Thyroid gland (tissue), 4 donors: ENCODE results near the gene ZNF615. TPM values are rescaled to one million over a fixed set of nuclear protein-coding genes. Genes with fewer than 3 reads are reported as not detected.
"Not testable (repeated sequence)": the region's sequence is repeated elsewhere in the genome, so short reads cannot be mapped to it uniquely, and the experiment has no call there.

Source experiments
- DNase-seq, 2 donors: peaks; one replicate each; pipeline ENCODE4 v3.0.0-alpha.2; 2019
- H3K27ac ChIP-seq, 3 donors: fragments of 200-600 bp; sonication (generic); 1 replicate in 2 of 3; 2 replicates in 1 of 3; pipeline ENCODE4 v1.5.1; 2016 to 2019; ENCODE audit warnings: mild to moderate bottlenecking in 1 of 3, moderate library complexity in 1 of 3
- H3K27me3 ChIP-seq: fragments of 200-600 bp; sonication (generic); one replicate; pipeline ENCODE4 v1.5.1; 2019
- H3K36me3 ChIP-seq, 2 donors: fragments of 200-600 bp; sonication (generic); one replicate each; pipeline ENCODE4 v1.5.1; 2016 to 2019
- H3K4me1 ChIP-seq, 2 donors: fragments of 200-600 bp; sonication (generic); one replicate each; pipeline ENCODE4 v1.5.1; 2017 to 2019
- H3K4me3 ChIP-seq, 3 donors: fragments of 200-600 bp; sonication (generic); replicated peaks in 1 of 3; 1 replicate in 2 of 3; 2 replicates in 1 of 3; pipeline ENCODE4 v1.5.1; 2016; ENCODE audit warnings: mild to moderate bottlenecking in 1 of 3
- H3K9me3 ChIP-seq: fragments of 200-600 bp; sonication (generic); one replicate; pipeline ENCODE4 v1.5.1; 2017
- POLR2A ChIP-seq, 2 donors: fragments of 450-650 bp; IDR thresholded peaks; one replicate each; pipeline ENCODE4 v1.6.1; 2017; ENCODE audit warnings: antibody characterized with exemption in 2 of 2, mild to moderate bottlenecking in 2 of 2, moderate library complexity in 1 of 2
- WGBS, 2 donors: methylation state at CpG; one replicate each; pipeline ENCODE4 v1.1.5; 2017; 5-methylcytosine and 5-hydroxymethylcytosine counted together
- intact Hi-C: fragments of 100-400 bp; cut with DNase I; formaldehyde crosslinking; loops from one replicate; pipeline ENCODE4 v1.15.1; 2023
- total RNA-seq, 4 donors: library from RNA; depleted of rRNA; stranded (reverse); fragments of >200 nt; gene quantifications; one replicate each; pipeline ENCODE4 v1.2.3, GENCODE V29; 2016
- TF ChIP-seq, protein P1 (sequence below), 6 experiments: fragments of 200-600 bp in 3 of 6; fragments of 450-650 bp in 3 of 6; sonication (generic) in 3 of 6; IDR thresholded peaks; one replicate each; pipeline ENCODE4 v1.5.1; 2016 to 2019; ENCODE audit warnings: antibody characterized with exemption in 6 of 6, mild to moderate bottlenecking in 2 of 6, inconsistent platforms in 1 of 6, moderate library complexity in 1 of 6

Gene ZNF615
- total RNA-seq: 10 to 100 TPM; 19.5 to 36.9 (median 20.6) TPM

- intact Hi-C loops: no loop called here
- Histone ChIP-seq H3K4me1 (no peaks in the 10 kb centered on the region), H3K27me3 (no peaks in the 10 kb centered on the region), H3K4me3 (peak within 1 kb of the TSS; percentile 7 to 53 (median 26)), H3K9me3 (no peaks in the 10 kb centered on the region), H3K36me3 (peaks cover 0 to 7% of the 10 kb centered on the region in 2 donors), H3K27ac (peak within 1 kb of the TSS; percentile 69 to 86 (median 82))
- peak; percentile 88 for DNase-seq
- 0 to 1% methylated on average over 26 to 41 of the region's 44 CpGs for WGBS, 2 donors
- TF ChIP-seq, protein P1, sequence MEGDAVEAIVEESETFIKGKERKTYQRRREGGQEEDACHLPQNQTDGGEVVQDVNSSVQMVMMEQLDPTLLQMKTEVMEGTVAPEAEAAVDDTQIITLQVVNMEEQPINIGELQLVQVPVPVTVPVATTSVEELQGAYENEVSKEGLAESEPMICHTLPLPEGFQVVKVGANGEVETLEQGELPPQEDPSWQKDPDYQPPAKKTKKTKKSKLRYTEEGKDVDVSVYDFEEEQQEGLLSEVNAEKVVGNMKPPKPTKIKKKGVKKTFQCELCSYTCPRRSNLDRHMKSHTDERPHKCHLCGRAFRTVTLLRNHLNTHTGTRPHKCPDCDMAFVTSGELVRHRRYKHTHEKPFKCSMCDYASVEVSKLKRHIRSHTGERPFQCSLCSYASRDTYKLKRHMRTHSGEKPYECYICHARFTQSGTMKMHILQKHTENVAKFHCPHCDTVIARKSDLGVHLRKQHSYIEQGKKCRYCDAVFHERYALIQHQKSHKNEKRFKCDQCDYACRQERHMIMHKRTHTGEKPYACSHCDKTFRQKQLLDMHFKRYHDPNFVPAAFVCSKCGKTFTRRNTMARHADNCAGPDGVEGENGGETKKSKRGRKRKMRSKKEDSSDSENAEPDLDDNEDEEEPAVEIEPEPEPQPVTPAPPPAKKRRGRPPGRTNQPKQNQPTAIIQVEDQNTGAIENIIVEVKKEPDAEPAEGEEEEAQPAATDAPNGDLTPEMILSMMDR (IDR thresholded peaks at IDR 0.05): no peak
- peak in 1 of 2 donors; percentile 64 for TF ChIP-seq POLR2A (IDR thresholded peaks at IDR 0.05)
Observed at GRCh38 chr19:52007806-52008557, at the start of gene ZNF615. Gene ZNF615, minus strand, starts transcription at chr19:52008211. Its CDS starts 4,500 bp downstream, at chr19:52003711.

DNA sequence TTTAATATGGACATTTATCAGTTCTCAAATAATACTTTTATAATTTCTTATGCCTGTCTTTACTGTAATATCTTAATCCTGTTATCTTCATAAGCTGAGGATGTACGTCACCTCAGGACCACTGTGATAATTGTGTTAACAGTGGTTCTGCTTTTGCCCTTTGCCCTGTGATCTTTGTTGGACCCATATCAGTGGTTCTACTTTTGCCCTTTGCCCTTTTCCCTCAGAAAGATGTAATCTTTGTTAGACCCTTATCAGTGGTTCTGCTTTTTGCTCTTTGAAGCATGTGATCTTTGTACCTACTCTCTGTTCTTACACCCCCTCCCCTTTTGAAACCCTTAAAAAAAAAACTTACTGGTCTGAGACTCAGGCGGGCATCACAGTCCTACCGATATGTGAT, 48.5 kb upstream of the ZNF615 start:
- H3K36me3 ChIP-seq, H3K27ac ChIP-seq, H3K4me3 ChIP-seq, DNase-seq, intact Hi-C loops, H3K9me3 ChIP-seq, H3K27me3 ChIP-seq, H3K4me1 ChIP-seq: not testable (repeated sequence)
- 97 to 99% methylated on average over 3 of the region's 3 CpGs for WGBS, 2 donors

DNA sequence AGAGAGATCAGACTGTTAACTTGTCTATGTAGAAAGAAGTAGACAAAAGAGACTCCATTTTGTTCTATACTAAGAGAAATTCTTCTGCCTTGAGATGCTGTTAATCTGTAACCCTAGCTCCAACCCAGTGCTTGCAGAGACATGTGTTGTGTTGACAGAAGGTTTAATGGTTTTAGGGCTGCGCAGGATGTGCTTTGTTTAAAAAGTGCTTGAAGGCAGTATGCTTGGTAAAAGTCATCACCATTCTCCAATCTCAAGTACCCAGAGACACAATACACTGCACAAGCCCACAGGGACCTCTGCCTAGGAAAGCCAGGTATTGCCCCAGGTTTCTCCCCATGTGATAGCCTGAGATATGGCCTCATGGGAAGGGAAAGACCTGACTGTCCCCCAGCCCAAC, 43.7 kb upstream of the ZNF615 start:
- DNase-seq, H3K4me1 ChIP-seq, H3K27me3 ChIP-seq, H3K4me3 ChIP-seq, H3K36me3 ChIP-seq, H3K9me3 ChIP-seq, H3K27ac ChIP-seq, intact Hi-C loops: not testable (repeated sequence)
- 32 to 78% methylated on average over 1 of the region's 1 CpG for WGBS, 2 donors

GRCh38 chr19:52048555-52049501, 40.8 kb upstream of the ZNF615 start, which contains the start of gene ZNF432:
Gene ZNF432, minus strand, starts transcription at chr19:52048838. Its CDS starts 1,970 bp downstream, at chr19:52046868.
- TF ChIP-seq, protein P1 (IDR thresholded peaks at IDR 0.05): no peak
- peak in 1 of 2 donors; percentile 75 for TF ChIP-seq POLR2A (IDR thresholded peaks at IDR 0.05)
- Histone ChIP-seq H3K36me3 (peaks cover 8 to 11% of the 10 kb centered on the region in 2 donors), H3K4me3 (peak within 1 kb of the TSS; percentile 18 to 90 (median 62)), H3K27me3 (no peaks in the 10 kb centered on the region), H3K4me1 (peaks cover 0 to 5% of the 10 kb centered on the region in 2 donors), H3K27ac (peak within 1 kb of the TSS; percentile 89 to 97 (median 91)), H3K9me3 (no peaks in the 10 kb centered on the region)
- peak; percentile 92 to 96 for DNase-seq
- intact Hi-C loops: no loop called here
- WGBS, 2 donors: 1% methylated on average over 55 to 58 of the region's 60 CpGs

DNA sequence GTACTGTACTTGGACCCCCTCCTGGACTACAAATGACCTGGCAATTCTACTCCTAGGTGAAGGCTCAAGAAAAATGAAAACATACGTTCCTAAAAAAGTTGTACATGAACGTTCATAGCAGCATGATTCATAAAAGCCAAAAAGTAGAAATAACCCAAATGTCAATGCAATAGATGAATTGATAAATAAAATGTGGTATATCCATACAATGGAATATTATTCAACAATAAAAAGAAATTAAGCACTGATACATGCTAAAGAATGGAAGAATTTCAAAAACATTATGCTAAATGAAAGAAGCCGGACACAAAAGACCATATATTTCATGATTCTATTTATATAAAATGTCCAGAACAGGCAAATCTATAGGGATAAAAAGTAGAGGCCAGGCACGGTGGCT, 31.2 kb upstream of the ZNF615 start:
- TF ChIP-seq, protein P1 (IDR thresholded peaks at IDR 0.05): no peak
- TF ChIP-seq POLR2A (IDR thresholded peaks at IDR 0.05): no peak
- DNase-seq: no peak
- H3K27me3 ChIP-seq: no peaks in the 10 kb centered on the region
- H3K27ac ChIP-seq: no peak overlapping the region
- no peak overlapping the region for H3K4me3 ChIP-seq
- peaks cover 18% of the 10 kb centered on the region for H3K9me3 ChIP-seq
- H3K4me1 ChIP-seq: no peaks in the 10 kb centered on the region
- 99% methylated on average over 4 of the region's 4 CpGs for WGBS, 2 donors
- H3K36me3 ChIP-seq: peaks cover 81 to 82% of the 10 kb centered on the region in 2 donors
- intact Hi-C loops: no loop called here
